Activated B cell treated with CpG ODN at 0.5 μM for 24 hours (primary cell): Measurements from ENCODE around the gene CXCL10. TPM values are rescaled to one million over a fixed set of nuclear protein-coding genes. Genes with fewer than 3 reads are reported as not detected.
"Not testable (repeated sequence)": the region's sequence is repeated elsewhere in the genome, so short reads cannot be mapped to it uniquely, and the experiment has no call there.

Experiments
- ATAC-seq: fragments of 200-7000 bp; cut with Tn5 transposase; one replicate; pipeline ENCODE4 v1.10.0; 2021; ENCODE audit warnings: low read depth, mild to moderate bottlenecking, moderate library complexity
- CTCF ChIA-PET: fragments of 350-600 bp; sonication (Branson Sonifier 250); formaldehyde crosslinking; loops from one replicate; lab custom pipeline; 2021; ENCODE audit warnings: antibody characterized with exemption; lab: Charles Lee
- POLR2A ChIA-PET: fragments of 350-600 bp; sonication (Branson Sonifier 250); formaldehyde crosslinking; loops from one replicate; lab custom pipeline; 2021; ENCODE audit warnings: antibody characterized with exemption; lab: Charles Lee
- DNase-seq: peaks from one replicate; pipeline ENCODE4 v3.0.0; 2022
- H3K27ac Mint-ChIP-seq: one replicate; pipeline ENCODE4 v1.8.0; 2020; ENCODE audit warnings: mixed read lengths
- H3K27me3 Mint-ChIP-seq: one replicate; pipeline ENCODE4 v1.8.0; 2021; ENCODE audit warnings: mixed read lengths
- H3K36me3 Mint-ChIP-seq: one replicate; pipeline ENCODE4 v1.8.0; 2021; ENCODE audit warnings: low read depth, mixed read lengths
- H3K4me1 Mint-ChIP-seq: one replicate; pipeline ENCODE4 v1.8.0; 2021; ENCODE audit warnings: mixed read lengths
- H3K4me3 Mint-ChIP-seq: one replicate; pipeline ENCODE4 v1.8.0; 2020; ENCODE audit warnings: mild to moderate bottlenecking, mixed read lengths
- H3K9me3 Mint-ChIP-seq: one replicate; pipeline ENCODE4 v1.8.0; 2020; ENCODE audit warnings: mixed read lengths
- intact Hi-C: fragments of 100-400 bp; cut with micrococcal nuclease; formaldehyde crosslinking; loops from one replicate; pipeline ENCODE4 v1.15.1; 2024
- total RNA-seq: library from RNA; stranded (reverse); gene quantifications from 2 replicates; pipeline ENCODE4 v1.2.3, GENCODE V29; 2022
- TF ChIP-seq, protein P1 (sequence below): fragments of 200-600 bp; IDR thresholded peaks from one replicate; pipeline ENCODE4 v1.8.0; 2022; ENCODE audit warnings: antibody characterized with exemption, mild to moderate bottlenecking

Gene CXCL10
- total RNA-seq, 1 donor from 2014 or later: not detected

DNA sequence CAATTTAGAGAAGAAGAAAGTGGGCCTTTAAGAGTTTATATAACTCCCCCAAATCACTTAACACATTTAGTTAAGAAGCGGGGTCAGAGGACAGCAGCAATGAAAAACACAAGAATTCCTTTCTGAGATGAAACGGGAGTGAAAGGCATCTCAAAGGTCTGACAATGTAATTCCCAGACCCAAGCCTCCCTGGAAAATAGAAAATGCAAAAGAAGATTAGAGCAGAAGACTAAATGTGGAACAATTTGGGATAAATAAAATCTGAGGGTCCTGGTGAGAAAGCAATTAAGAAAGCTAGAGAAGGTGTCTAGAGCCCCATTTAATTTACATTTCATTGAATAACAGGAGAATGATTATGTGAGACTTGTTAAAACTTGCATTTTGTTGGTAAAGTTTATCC is 32.1 kb upstream of the CXCL10 start:
- Mint-ChIP-seq H3K27ac (peak overlapping the region; percentile 81), H3K4me3 (no peak overlapping the region), H3K4me1 (peaks cover 38% of the 10 kb centered on the region), H3K36me3 (no peaks in the 10 kb centered on the region), H3K9me3 (no peaks in the 10 kb centered on the region), H3K27me3 (no peaks in the 10 kb centered on the region)
- no peak for DNase-seq
- ChIA-PET CTCF (interaction anchor here (1.2 to 3.6 kb wide), 2 partner anchors 19 to 60 kb away, joined by 4 to 36 read pairs; partner anchors contain the start of gene CXCL11), POLR2A (interaction anchor here (1.0 to 1.1 kb wide), 2 partner anchors 43 to 65 kb away, joined by 3 to 4 read pairs; partner anchors contain the start of gene SDAD1)
- no peak for ATAC-seq
- TF ChIP-seq, protein P1, sequence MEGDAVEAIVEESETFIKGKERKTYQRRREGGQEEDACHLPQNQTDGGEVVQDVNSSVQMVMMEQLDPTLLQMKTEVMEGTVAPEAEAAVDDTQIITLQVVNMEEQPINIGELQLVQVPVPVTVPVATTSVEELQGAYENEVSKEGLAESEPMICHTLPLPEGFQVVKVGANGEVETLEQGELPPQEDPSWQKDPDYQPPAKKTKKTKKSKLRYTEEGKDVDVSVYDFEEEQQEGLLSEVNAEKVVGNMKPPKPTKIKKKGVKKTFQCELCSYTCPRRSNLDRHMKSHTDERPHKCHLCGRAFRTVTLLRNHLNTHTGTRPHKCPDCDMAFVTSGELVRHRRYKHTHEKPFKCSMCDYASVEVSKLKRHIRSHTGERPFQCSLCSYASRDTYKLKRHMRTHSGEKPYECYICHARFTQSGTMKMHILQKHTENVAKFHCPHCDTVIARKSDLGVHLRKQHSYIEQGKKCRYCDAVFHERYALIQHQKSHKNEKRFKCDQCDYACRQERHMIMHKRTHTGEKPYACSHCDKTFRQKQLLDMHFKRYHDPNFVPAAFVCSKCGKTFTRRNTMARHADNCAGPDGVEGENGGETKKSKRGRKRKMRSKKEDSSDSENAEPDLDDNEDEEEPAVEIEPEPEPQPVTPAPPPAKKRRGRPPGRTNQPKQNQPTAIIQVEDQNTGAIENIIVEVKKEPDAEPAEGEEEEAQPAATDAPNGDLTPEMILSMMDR: no peak
- intact Hi-C loops: no loop called here

DNA sequence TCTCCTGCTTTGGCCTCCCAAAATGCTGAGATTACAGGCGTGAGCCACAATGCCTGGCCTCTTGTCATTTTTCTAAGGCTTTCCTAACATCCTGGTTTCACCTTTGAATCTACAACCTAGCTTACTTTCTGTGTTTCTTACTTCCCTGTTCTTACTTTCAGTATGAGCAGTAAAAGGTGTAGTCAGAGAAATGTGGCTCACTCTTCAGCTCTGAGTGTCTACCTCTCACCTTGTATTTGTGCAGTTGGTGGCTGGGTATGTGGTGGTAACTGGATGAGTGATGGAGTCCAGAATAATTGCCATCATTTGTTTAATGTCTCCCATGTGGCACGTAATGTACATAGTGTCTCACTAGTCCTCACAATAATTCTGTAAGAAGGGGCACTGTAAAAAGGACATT is 31.7 kb upstream of the CXCL10 start:
- POLR2A ChIA-PET: interaction anchor here (1.0 to 1.1 kb wide), 2 partner anchors 43 to 64 kb away, joined by 3 to 4 read pairs; partner anchors contain the start of gene SDAD1
- Mint-ChIP-seq H3K4me1 (peaks cover 34% of the 10 kb centered on the region), H3K9me3 (no peaks in the 10 kb centered on the region), H3K27me3 (no peaks in the 10 kb centered on the region), H3K27ac (peak overlapping the region; percentile 81), H3K4me3 (no peak overlapping the region), H3K36me3 (no peaks in the 10 kb centered on the region)
- DNase-seq: no peak
- CTCF ChIA-PET: interaction anchor here (1.1 to 3.6 kb wide), 3 partner anchors 12 to 60 kb away, joined by 4 to 36 read pairs (median 4); partner anchors contain the start of gene CXCL11
- intact Hi-C loops: no loop called here
- peak; percentile 96 for ATAC-seq
- TF ChIP-seq, protein P1: no peak

- no peak for DNase-seq
- TF ChIP-seq, protein P1: no peak
- intact Hi-C loops: no loop called here
- ChIA-PET POLR2A (interaction anchor here (0.6 kb wide), 1 partner anchor 8 kb away, joined by 6 read pairs; no protein-coding TSS in a partner anchor), CTCF (interaction anchor here (1.1 to 3.6 kb wide), 3 partner anchors 14 to 59 kb away, joined by 4 to 36 read pairs (median 4); no protein-coding TSS in a partner anchor)
- Mint-ChIP-seq H3K4me1 (peaks cover 24% of the 10 kb centered on the region), H3K4me3 (no peak overlapping the region), H3K27ac (peak overlapping the region; percentile 47), H3K27me3 (no peaks in the 10 kb centered on the region), H3K36me3 (no peaks in the 10 kb centered on the region), H3K9me3 (no peaks in the 10 kb centered on the region)
- ATAC-seq: no peak
These were observed 30.4 kb upstream of the CXCL10 start for GRCh38 chr4:76053730-76054129.

GRCh38 chr4:76050560-76051050 is 27.3 kb upstream of the CXCL10 start:
- H3K9me3 Mint-ChIP-seq, intact Hi-C loops, ATAC-seq, POLR2A ChIA-PET, DNase-seq, H3K4me1 Mint-ChIP-seq, H3K27ac Mint-ChIP-seq, H3K36me3 Mint-ChIP-seq, H3K27me3 Mint-ChIP-seq, H3K4me3 Mint-ChIP-seq, CTCF ChIA-PET: not testable (repeated sequence)

GRCh38 chr4:76049860-76050416 is 26.6 kb upstream of the CXCL10 start:
- H3K9me3 Mint-ChIP-seq, intact Hi-C loops, ATAC-seq, POLR2A ChIA-PET, H3K4me3 Mint-ChIP-seq, H3K27me3 Mint-ChIP-seq, H3K4me1 Mint-ChIP-seq, H3K27ac Mint-ChIP-seq, H3K36me3 Mint-ChIP-seq, DNase-seq, CTCF ChIA-PET: not testable (repeated sequence)

DNA sequence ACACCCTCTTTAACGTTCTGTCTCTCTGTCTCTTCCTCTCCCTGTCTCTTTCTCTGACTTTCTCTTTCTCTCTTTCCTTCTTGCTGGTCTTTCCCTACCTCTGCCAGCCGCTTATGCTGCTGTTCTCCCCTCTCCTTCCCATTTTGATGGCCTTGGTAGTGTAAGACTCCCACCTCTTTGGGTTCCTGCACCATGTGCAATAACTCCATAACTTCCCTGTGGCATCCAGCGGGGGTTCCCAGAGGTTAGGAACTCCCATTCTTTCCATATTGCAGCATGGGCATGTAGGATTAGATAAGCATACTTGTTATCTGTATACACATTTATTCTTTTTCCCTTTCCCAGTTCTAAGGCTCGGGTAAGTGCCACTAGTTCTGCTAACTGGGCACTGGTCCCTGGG is 21.4 kb upstream of the CXCL10 start:
- H3K27ac Mint-ChIP-seq, ATAC-seq, H3K4me3 Mint-ChIP-seq, POLR2A ChIA-PET, H3K36me3 Mint-ChIP-seq, H3K4me1 Mint-ChIP-seq, H3K9me3 Mint-ChIP-seq, DNase-seq, CTCF ChIA-PET, intact Hi-C loops, H3K27me3 Mint-ChIP-seq: not testable (repeated sequence)

DNA sequence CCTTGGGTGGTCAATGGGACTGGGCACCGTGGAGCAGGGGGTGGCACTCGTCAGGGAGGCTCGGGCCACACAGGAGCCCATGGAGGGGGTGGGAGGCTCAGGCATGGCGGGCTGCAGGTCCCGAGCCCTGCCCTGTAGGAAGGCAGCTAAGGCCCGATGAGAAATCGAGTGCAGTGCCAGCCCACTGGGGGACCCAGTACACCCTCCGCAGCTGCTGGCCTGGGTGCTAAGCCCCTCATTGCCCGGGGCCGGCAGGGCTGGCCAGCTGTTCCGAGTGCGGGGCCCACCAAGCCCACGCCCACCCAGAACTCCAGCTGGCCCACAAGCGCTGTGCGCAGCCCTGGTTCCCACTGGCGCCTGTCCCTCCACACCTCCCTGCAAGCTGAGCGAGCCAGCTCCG is 20.0 kb upstream of the CXCL10 start:
- H3K9me3 Mint-ChIP-seq, intact Hi-C loops, H3K4me1 Mint-ChIP-seq, H3K36me3 Mint-ChIP-seq, H3K27me3 Mint-ChIP-seq, DNase-seq, ATAC-seq, H3K27ac Mint-ChIP-seq, H3K4me3 Mint-ChIP-seq, CTCF ChIA-PET: not testable (repeated sequence)
- POLR2A ChIA-PET: interaction anchor here (0.6 kb wide), 1 partner anchor 19 kb away, joined by 3 read pairs; no protein-coding TSS in a partner anchor

- DNase-seq, ATAC-seq: not testable (repeated sequence)
- peak overlapping the region; percentile 69 for H3K4me3 Mint-ChIP-seq
These were observed 19.1 kb upstream of the CXCL10 start for GRCh38 chr4:76042241-76042998.

More at GRCh38 chr4:76042241-76042998, 19.1 kb upstream of the CXCL10 start:
- POLR2A ChIA-PET: interaction anchor here (0.6 kb wide), 1 partner anchor 20 kb away, joined by 3 read pairs; no protein-coding TSS in a partner anchor
- CTCF ChIA-PET, intact Hi-C loops, H3K27me3 Mint-ChIP-seq, H3K9me3 Mint-ChIP-seq, H3K4me1 Mint-ChIP-seq, H3K36me3 Mint-ChIP-seq: not testable (repeated sequence)
- H3K27ac Mint-ChIP-seq: peak overlapping the region; percentile 12
